ENCODE measurements around the gene CBX8.

Gene CBX8

DNA sequence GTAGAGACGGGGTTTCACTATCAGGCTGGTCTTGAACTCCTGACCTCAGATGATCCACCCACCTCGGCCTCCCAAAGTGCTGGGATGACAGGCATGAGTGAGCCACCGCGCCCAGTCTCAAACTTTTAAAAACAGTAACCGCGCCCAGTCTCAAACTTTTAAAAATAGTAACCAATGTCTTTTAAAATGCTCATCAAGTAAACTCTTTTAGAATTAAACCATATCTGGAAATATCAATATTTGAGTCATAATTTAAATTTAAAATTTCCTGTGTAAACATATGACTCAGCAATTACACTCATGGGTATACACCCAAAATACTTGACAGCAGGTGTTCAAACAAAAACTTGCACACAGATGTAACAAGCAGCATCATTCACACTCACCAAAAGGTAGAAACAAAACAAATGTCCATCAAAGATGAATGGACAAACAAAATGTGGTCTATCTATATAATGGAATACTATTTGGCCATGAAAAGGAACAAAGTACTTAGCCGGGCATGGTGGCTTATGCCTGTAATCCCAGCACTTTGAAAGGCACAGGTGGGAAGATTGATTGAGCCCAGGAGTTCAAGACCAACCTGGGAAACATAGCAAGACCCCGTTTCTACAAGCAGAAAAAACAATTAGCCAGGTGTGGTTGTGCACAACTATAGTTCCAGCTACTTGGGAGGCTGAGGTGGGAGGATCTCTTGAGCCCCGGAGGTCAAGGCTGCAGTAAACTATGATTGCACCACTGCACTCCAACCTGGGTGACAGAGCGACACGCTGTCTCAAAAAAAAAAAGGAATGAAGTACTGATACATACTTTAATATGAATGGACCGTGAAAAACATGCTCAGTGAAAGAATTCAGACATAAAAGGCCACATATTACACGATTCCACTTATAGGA lies 46.0 kb downstream of the CBX8 start:
- no peak for DNase-seq (ENCODE audit: low spot score)

GRCh38 chr17:79749958-79750357 lies 46.9 kb downstream of the CBX8 start:
- DNase-seq (ENCODE audit: low spot score): no peak

GRCh38 chr17:79749156-79749815 lies 47.6 kb downstream of the CBX8 start:
- peak; percentile 62 for DNase-seq (ENCODE audit: low spot score)

DNA sequence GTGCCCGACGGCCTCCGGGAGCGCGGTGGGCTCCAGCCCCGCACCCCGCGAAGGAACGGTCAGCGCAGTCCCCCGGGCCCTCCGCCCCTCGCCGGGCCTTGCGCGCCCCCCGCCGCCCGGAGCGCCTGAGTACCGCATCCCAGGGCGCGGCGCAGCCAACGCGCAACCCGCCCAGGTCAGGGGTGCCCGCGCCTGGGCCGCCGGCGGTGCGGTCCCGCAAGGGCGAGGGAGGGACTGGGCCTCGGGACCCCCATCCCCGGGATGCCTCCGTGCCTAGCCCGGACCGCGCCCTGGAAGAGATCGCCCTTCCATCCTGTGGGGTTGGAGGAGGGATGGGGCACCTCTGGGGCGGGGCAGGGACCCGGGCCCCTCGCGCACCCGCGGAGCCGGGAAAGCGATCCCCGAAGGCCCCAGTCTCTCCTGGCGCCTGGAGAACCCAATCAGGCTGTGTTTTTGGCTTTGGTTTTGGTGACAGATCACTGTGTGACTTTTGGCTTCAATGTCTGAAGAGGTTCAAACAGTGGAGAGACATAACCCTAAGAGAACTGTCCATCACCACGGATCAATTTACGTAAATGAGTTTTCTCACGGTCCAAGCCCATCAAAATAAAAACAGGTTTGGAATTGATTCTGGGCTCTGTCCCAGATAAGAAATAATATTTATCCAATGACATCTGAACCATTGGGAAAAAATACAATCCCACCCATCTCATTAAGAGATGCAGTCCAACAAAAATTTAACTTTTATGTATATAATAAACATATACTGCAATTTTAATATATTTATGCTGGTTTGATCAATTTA lies 48.4 kb downstream of the CBX8 start:
- DNase-seq (ENCODE audit: low spot score): no peak

DNA sequence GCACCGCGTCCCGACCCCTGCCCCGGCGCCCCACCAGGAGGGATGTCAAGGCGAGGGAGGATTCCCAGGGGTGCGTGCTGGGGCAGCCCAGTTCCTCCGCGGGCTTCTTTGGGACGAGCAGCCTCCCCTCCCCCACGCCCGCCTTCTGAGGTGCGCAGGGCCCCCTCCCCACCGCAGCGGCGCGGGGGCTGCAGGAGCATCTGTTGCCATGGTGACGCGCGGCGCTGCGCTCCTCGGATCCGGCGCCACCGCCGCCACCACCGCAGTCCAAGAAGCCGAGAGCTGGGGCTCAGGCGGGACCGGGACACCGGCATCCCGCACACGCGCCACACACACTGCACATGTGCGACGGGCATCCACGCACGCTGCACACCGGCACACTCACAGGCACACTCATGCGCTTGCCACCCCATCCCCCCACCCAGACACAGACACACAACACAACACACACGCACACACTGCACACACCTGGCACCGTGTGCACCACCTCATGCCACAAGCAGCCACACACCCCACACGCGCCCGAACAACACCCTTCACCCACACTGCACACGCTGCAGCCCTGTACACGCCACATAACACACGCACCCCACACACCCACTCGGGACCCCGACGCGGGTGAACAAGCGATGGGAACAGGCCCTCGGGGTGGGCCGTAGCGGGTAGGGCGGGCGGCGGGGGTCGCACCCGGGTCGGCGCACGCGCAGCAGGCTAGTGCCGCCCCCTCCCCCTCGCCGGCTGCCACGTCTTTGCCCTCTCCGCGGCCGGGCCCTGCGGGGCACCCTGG lies 49.2 kb downstream of the CBX8 start:
- DNase-seq (ENCODE audit: low spot score): no peak

DNA sequence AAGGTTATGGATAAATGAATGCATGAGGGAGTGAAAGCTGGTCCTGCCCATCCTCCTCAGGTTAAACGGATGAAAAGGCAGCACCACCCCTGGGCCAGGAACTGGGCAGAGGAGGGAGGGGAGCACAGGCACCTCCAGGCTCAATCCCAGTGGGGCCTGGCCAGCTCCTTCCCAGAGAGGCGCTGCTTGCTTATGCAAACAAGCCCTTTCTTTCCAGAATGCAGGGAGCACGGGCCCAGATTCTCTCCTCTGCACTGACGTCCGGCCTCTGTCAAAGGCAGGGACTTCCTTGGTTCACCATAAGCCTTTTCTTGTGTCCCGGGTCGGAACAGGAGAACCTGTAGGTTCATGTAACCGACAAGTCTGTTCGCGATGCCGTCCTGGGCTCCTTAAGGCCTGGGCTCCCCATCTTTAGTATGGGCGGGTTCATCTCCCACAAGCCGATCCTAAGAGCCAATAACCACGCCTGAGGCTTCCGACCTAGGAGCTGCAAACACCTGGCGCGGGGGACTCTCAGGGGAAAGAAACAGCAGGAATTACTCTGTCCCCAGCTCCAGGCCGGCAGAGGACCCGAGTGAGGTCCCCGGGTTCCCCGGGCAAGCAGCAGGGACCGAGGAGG lies 49.9 kb downstream of the CBX8 start:
- no peak for DNase-seq (ENCODE audit: low spot score)

DNA sequence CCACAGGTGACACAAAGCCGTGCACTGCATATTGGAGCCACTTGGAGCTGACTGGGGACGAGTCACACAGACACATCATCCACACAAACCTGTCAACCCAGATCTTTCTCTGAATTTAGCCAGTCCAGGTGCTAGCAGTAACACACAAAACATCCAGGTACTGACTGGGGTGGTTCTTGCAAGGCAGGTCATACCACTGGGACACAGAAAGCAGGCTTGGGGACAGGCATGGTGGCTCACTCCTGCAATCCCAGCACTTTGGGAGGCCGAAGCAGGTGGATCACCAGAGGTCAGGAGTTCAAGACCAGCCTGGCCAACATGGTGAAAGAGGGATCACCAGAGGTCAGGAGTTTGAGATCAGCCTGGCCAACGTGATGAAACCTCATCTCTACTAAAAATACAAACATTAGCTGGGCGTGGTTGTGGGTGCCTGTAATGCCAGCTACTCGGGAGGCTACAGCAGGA lies 51.2 kb downstream of the CBX8 start:
- no peak for DNase-seq (ENCODE audit: low spot score)

DNA sequence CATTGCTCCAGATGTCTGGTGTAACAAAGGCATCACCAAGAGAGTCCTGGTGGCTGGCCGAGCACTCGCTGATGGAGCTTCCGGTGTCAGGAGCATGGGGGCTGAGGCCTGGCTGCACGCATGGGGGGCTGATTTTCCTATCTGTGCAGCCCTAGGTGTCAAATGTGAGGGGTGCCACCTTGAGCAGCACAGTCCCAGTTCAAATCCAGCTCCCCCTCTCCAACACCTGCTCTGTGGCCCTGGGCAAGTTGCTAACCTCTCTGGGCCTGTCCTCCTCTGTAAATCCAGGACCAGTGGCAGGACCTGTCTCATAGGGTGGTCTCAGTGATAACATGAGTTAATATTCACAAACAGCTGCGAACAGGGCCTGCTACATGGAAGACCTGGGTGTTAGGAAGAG lies 53.3 kb downstream of the CBX8 start:
- DNase-seq (ENCODE audit: low spot score): no peak

GRCh38 chr17:79742951-79743476 lies 53.9 kb downstream of the CBX8 start:
- no peak for DNase-seq (ENCODE audit: low spot score)

DNA sequence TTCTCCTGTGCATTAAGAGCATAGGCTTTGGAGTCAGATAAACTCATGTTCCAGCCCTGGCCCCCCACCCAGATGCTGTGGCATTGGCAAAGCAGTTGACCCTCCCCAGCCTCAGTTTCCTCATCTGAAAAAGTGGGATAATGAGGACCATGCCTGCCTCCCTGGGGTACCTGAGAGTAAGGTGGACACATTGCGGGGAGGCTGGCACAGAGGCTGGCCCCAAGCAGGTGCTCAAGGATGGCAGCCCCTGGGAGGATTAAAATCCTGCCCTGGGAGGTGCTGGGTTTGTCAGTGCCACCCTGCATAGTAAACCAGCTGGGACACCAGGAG lies 54.3 kb downstream of the CBX8 start:
- no peak for DNase-seq (ENCODE audit: low spot score)

Measured in hepatic stellate cell (primary cell).